HG03575 (cell line): Measurements from ENCODE around the gene HNMT.
"Not testable (repeated sequence)": the region's sequence is repeated elsewhere in the genome, so short reads cannot be mapped to it uniquely, and the experiment has no call there.

Experiments
- ATAC-seq: cut with Tn5 transposase; IDR thresholded peaks from one replicate; pipeline ENCODE4 v1.9.1; 2021; ENCODE audit not compliant: unreplicated experiment, insufficient number of reproducible peaks, low FRiP score; ENCODE audit errors: extremely low read depth

The HNMT gene

DNA sequence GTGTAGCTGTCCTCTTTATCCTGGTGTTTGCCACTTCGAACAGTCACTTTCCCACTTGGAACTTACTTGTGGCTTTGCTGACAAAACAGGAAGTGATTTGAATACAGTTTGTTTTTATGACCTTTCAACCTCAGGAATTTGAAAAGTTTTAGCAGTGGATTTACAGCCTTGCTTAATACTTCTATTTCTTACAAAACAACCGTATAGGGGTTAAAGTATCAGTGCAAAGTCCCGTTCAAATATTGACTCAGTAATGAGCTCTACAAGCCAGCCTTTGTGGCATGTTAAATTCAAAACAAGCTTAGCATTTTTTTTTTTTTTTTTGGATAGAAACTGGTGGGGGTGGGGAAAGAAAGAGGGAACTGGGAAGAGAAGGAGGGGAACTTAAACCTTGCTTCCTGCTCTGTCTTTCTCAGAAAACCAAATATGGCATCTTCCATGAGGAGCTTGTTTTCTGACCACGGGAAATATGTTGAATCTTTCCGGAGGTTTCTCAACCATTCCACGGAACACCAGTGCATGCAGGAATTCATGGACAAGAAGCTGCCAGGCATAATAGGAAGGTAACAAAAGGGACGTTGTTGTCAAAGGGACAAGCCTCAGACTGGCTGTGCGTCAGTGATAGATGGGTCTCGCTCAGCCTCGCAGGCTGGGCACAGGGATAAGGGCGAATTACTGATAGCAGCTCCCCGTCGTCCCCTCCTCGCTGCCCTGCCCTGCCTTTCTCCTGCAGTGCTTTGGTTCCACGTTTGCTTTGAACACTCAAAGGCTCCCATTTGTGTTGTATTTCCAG, at the start of gene HNMT:
Gene HNMT (plus strand): TSS at position 408 of the 793 bp plus-strand sequence. CDS start 19 bp downstream, at position 427.
- no peak for ATAC-seq

DNA sequence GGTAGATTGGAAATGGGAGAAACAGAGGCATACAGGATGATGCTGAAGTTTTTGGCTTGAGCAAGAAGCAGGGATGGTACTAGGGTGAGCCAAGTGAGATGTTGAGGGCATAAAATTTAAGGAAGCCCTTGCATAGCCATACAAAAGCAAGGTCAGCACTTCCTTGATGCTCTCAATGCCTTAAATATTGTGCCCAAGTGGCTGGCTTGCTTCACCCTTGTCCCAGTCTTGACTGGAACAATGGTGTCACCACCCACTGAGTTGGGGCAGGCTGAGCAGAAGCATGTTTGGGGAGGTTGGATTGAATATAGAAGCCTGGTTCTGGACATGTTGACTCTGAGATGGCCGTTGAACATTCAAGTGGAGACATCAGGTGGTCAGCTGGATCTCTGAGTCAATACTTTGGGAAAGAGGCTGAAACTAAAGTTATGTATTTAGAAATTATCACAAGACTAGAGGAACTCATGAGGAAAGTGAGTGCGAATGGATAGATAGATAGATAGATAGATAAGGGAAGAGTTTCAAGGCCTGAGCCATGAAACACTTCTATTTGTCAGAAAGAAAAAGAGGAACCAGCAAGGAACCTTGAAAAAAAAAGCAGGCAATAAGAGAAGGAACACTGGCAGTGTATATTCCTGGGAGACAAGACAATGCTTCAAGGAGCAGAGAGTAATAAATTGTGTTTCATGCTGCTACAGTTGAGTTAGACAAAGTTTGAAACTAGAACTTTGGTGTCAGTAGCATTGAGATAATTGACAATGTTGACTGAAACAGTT, 43.0 kb upstream of the HNMT start:
- no peak for ATAC-seq

DNA sequence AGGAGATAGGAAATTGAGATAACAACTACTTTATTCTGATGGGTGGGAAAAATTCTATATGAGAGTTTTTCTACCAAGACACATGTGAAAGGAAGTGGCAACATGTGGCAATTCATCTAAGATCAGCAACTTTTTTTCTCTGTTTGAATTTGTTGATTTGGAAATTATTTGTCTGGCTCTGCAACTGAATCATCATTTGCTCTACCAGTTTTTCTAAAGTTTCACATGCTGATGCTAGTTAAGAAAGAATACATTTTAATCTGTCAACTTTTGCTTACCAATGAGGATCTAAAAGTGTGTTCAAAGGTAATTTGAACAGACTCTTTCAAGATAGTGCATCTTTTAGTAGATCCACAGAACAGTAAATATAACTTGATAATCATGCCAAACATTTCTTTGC, 42.1 kb upstream of the HNMT start:
- not testable (repeated sequence) for ATAC-seq

DNA sequence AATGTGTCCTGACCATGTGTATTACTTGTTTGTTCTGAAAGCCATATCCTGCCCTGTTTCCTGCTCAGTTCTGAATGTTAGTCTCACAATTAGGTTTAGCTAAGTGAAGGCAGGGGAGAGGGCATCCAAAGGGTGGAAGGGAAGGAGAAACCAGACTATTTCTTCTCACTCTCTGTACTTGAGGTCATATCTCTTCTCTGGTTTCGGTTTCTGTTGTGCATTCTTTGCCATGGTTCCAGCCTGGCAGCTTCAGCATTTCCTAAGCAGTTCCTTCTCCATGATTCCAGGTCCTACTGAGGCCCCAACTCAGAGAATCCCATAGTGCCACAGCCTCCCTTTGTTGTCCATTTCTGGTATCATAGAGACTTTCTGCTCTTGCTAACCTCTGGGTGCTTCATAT, 40.3 kb upstream of the HNMT start:
- ATAC-seq = no peak

DNA sequence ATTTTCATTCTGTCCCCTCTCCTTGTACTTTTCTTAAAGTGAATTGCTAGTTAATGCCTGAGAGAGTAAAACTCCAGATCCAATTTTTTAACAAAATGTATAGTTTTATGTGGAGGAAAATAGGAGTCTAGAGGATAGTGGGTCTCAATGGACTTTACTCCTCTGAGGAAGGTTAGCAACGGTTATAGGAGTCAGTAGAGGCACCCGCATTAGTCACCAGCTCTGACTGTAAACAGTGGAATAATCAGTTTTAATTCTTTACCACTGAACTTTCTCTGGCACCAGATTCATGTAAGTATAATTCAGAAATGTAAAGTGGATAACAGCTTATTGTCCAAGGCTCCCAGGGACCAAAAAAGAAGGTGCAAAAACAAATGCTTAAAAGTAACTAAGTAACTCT, 38.7 kb upstream of the HNMT start:
- ATAC-seq = no peak

DNA sequence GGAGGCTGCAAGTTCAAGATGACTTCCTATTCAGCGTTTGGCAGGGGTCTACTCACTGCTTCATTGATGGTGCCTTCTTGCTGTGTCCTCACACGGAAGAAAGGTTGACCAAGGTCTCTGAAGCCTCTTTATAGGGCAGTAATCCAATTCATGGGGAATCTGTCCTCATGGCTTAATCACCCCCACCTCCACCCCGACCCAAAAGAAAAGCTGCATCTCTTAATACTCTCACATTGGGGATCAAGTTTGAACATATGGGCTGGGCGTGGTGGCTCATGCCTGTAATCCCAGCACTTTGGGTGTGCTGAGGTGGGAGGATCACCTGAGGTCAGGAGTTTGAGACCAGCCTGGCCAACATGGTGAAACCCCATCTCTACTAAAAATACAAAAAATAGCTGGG, 36.4 kb upstream of the HNMT start:
- ATAC-seq = no peak

DNA sequence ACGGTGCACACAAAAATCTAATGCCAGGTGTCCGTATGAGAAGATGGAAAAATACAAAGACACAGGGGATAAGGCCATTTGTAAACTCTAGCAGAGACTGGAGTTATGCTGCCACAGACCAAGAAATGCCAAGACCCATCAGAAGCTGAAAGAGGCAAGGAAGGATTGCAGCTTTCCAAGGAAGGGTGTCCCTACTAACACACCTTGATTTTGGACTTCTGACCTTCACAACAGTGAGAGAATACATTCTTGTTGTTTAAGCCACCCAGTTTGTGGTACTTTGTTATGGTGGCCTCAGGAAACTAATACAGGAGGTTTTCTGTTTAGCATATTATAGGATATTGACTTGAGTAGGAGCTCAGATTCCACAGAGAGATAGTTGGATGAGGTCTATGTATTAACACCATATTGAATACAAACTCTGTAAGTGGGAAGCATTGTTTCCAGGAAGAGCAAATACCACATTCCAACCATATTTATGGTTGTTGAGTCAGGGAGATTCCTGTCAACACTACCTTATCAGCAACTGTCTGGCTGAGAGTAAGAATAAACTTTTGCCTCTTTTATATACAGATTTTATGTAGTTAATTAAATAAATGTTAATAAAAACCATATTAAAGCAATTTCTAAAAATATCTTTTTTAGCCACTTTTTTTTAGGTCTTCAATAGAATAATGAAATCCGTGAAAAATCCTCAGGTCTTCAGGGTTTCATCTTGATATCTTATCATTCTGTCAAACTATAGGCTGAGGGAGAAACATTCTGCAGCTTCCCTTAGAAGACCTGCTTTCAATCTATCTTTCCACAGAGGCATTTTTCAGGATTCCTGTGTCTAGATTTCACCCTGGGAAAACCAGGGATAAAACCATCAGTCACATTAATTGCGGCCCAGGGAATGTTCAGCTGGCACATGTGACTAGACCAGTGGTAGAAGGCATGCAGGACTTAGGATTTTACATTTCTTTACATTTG, 35.4 kb upstream of the HNMT start:
- ATAC-seq = no peak

DNA sequence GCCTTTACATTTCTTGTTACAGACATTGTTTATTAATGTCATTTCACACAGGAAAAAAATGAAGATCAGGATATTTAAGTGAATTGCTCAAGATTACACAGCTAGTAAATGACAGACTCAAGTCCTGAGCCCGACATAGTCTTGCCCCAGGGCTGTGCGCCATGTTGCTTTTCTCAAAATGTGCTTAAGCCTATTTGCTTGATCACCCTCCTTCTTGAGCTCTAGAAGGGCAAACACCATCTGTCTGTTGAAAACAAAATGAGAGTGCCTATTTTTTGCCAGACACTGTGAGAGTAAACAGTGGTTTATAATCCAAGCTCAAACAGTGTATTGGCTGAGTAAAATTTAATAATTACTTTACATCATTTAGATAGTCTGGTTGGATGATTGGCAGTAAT, 34.8 kb upstream of the HNMT start:
- no peak for ATAC-seq

DNA sequence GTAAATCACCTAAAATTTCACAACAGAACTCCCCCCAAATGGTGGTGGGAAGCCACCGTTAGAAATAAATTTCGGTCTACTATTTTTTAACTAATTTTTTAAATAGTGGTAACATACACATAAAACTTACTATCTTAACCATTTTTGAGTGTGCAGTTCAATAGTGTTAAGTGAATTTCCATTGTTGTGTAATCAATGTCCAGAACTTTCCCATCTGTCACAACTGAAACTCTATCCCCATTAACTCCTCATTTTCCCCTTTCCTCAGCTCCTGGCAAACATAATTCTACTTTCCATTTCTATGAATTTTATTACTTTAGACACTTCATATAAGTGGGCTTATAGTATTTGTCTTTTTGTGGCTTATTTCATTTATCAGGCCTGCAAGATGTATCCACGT, 34.1 kb upstream of the HNMT start:
- no peak for ATAC-seq

DNA sequence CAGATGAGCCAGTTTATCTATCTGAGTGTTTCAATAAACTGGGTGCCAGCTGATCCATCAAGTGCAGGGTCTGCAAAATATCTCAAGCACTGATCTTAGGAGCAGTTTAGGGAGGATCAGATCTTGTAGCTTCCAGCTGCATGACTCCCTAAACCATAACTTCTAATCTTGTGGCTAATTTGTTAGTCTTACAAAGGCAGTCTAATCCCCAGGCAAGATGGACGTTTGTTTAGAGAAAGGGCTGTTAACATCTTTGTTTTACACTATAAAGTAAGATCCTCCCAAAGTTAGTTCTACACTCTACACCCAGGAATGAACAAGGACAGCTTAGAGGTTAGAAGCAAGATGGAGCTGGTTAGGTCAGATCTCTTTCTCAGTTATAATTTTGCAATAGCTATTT, 28.7 kb upstream of the HNMT start:
- no peak for ATAC-seq

DNA sequence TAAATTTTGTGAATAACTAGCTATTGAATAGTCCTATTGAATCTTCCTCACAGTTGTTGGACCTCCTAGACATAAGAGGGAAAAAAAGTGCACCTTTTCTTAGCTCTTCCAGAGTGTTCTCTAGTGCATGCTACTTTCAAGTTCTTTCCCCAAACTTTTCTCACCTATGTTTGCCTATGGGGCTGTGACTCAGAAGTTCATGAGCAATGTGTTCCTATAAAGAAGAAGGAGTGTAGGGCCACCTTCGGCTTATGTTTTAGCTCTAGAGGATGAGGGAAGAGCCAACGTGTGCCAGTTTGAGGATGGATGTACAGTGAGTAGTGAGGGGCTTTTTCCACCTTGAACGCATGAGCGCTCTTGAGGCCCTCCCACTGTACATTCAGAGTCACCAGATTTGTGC, 27.0 kb upstream of the HNMT start:
- ATAC-seq = no peak

DNA sequence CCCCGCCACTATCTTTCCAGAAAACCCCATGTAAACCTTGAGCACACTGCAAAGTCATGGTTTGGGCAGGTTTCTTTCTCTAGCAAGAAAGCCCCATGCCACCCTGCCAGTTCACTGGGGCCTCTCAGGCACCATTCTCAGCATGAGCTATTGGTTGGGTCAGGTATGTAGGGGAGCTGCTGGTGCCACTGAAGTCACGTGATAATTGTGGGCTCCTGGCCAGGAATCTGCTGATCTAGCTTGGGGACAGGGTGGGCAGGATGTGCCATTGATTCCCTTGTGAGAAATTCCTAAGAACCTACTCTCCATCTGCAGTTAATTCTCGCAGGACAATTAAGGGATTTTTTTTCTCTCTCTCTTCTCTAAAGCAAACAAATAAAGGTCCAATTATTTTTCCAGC, 26.5 kb upstream of the HNMT start:
- no peak for ATAC-seq

DNA sequence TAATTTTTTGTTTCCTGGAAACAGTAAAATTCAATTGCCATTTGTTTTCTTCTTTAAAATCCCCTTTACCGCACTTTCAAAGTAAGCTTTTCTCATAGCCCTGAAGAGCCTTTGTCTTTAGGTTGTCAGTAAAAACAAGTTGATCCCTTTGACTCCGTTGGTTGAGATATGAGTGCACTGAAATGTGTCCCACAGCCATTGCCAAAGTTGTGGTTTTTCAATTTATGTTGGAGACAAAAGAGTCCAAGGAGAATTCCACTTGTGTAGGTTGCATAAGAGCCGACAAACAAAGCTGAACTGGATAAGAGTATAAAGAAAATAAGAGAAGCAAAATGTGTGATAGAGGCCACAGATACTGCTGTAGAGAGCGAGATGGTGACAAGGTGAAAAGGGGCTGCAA, 26.1 kb upstream of the HNMT start:
- ATAC-seq = no peak

DNA sequence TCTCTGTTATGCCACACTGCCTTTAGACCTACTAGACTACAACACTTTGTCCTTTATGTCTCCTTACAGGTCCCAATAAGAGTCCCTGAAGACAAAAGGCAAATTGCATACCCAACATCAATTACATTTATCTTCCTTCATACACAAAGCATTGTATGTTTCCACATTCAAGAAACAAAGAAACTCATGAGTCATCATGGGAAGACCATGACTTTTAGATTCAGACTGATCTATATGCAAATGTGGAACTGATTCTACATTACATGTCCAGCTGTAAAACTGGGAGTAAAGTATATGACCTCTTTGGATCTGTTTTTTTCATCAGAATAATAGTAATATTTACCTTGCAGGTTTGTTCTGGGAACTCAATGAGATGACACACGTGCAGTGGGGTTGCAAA, 25.2 kb upstream of the HNMT start:
- no peak for ATAC-seq

DNA sequence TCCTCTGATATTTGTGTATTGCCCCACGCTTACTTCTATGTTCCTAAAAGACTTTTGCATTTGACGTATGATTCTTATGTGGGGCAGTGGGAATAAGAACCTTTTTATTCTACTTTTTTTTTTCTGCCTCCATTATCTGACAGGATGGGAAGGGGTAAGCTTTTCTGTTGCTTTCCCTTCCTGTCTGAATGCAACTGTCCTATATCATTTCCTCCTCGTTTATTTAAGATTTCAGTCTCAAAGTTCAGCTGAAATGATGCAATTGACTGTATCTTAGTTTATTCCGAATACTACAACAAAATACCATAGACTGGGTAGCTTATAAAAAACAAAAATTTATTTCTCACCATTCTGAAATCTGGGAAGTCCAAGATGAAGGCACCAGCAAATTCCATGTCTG, 24.1 kb upstream of the HNMT start:
- no peak for ATAC-seq

DNA sequence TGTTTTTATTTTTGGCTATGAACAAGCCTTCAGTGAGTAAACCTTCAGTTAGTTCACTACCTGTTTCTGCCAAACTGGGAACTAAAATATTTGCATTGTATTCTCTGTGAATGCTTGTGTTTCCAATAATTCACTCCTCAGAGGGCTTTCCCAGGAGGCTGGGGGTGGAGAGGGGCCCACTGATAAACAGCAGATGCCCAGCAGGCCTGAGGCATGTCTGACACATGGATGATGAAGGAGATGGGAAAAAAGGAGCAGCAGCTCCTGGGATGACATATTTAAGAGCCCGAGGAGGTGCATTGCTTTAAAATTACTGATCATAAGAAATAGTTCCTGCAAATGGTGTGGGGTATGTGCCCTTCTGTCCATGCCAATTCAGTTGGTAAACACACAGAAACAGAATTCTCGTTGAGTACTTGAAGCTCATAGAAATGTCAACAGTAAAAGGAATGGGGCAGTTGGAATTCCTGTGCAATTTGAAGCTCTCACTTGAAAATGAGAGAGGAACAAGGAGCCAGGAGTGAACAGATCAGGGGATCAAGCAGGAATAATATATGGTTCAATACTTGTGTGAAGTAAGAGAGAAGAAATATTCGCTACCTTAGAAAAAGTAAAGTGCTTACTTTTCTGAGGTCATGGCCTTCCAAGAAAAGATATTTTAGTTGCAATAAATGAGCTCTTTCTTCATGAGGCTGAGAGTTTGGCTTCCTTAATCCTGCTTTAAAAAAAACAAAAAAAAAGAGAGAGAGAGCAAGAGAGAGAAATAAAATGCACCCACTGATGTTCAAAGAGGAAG, 22.0 kb upstream of the HNMT start:
- ATAC-seq = no peak

DNA sequence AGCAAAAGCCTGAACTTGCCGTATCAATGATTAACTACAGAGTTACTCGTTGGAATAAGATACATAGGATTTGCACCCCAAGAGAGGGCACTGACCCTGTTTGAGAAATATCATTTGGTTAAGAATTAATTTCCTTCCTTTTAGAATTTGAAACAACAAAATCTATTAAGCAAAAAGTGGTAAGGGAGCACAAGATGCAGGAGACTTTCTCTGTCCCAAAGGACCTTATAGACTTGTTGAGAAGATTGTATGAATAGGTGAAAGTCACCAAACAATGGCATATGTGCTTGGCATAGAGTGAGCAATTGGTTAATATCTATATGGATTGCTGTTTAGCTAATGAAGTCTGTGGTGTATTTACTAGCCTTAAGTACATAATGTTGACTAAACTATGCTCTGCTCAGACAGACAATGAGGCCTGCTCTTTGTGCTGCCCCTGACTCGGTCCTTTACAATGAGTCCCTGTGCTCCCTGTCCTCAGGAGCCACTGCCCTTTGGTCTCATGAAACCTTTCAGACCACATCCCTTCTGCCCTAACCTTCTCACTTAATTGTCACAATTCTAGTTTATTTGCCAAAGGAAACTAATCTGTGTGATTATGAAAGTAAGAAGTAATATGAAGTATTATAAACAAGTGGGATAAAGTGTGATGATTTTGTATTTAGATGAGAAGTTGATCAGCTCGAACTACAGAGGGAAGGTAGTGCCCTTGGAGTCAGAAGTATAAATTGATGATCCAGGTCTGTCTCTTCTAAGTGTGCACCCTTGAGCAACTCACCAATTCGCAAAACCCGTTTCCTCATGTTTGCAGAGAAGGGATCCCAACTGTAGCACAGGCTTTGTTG, 21.2 kb upstream of the HNMT start:
- ATAC-seq = no peak
